Lower lobe of right lung (tissue), 2 donors: ENCODE results near the gene DIS3L2. TPM values are rescaled to one million over a fixed set of nuclear protein-coding genes. Genes with fewer than 3 reads are reported as not detected.
A peak's percentile ranks its signal among the peaks of the same experiment; 100 is the strongest.

Experiments
- ATAC-seq, 2 donors: fragments of 200-7000 bp; cut with Tn5 transposase; one replicate each; pipeline ENCODE4 v1.9.1; 2020 to 2022; ENCODE audit warnings: mild to moderate bottlenecking in 2 of 2, moderate library complexity in 2 of 2
- DNase-seq: peaks from one replicate; pipeline ENCODE4 v3.0.0-alpha.2; 2020
- H3K27ac ChIP-seq: fragments of 200-600 bp; one replicate; pipeline ENCODE4 v1.8.0; 2022
- H3K27me3 ChIP-seq: fragments of 200-600 bp; one replicate; pipeline ENCODE4 v1.8.0; 2022; ENCODE audit warnings: low read depth
- H3K36me3 ChIP-seq: fragments of 200-600 bp; one replicate; pipeline ENCODE4 v1.8.0; 2022; ENCODE audit warnings: mild to moderate bottlenecking
- H3K4me1 ChIP-seq: fragments of 200-600 bp; one replicate; pipeline ENCODE4 v1.8.0; 2022
- H3K4me3 ChIP-seq: fragments of 200-600 bp; one replicate; pipeline ENCODE4 v1.8.0; 2022; ENCODE audit warnings: mild to moderate bottlenecking
- H3K9me3 ChIP-seq: fragments of 200-600 bp; one replicate; pipeline ENCODE4 v1.8.0; 2022
- intact Hi-C: fragments of 100-400 bp; cut with DNase I; formaldehyde crosslinking; loops from one replicate; pipeline ENCODE4 v1.11.0; 2022
- total RNA-seq: library from RNA; stranded (reverse); fragmentation: NEBNext Ultra II Directional; extraction: Animal tissue kit (Norgen Biotek cat#: 25700); gene quantifications from one replicate; pipeline ENCODE4 v1.2.1, GENCODE V29; 2021
- TF ChIP-seq, protein P1 (sequence below): fragments of 200-600 bp; IDR thresholded peaks from one replicate; pipeline ENCODE4 v1.8.0; 2022; ENCODE audit warnings: antibody characterized with exemption, mild to moderate bottlenecking
- donor health status: DM: no; HTN: yes; CAD: no; lungs with severe emphysema.

Gene DIS3L2
- total RNA-seq, 1 donor from 2014 or later = 34.4 TPM

GRCh38 chr2:232236200-232236599, 274.7 kb downstream of the DIS3L2 start:
- Histone ChIP-seq H3K27ac (no peak overlapping the region), H3K36me3 (peaks cover 18% of the 10 kb centered on the region), H3K4me3 (no peak overlapping the region), H3K27me3 (no peaks in the 10 kb centered on the region), H3K4me1 (peaks cover 7% of the 10 kb centered on the region), H3K9me3 (no peaks in the 10 kb centered on the region)
- intact Hi-C loops = no loop called here
- TF ChIP-seq, protein P1, sequence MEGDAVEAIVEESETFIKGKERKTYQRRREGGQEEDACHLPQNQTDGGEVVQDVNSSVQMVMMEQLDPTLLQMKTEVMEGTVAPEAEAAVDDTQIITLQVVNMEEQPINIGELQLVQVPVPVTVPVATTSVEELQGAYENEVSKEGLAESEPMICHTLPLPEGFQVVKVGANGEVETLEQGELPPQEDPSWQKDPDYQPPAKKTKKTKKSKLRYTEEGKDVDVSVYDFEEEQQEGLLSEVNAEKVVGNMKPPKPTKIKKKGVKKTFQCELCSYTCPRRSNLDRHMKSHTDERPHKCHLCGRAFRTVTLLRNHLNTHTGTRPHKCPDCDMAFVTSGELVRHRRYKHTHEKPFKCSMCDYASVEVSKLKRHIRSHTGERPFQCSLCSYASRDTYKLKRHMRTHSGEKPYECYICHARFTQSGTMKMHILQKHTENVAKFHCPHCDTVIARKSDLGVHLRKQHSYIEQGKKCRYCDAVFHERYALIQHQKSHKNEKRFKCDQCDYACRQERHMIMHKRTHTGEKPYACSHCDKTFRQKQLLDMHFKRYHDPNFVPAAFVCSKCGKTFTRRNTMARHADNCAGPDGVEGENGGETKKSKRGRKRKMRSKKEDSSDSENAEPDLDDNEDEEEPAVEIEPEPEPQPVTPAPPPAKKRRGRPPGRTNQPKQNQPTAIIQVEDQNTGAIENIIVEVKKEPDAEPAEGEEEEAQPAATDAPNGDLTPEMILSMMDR = no peak
- ATAC-seq (no peak), DNase-seq (no peak)

DNA sequence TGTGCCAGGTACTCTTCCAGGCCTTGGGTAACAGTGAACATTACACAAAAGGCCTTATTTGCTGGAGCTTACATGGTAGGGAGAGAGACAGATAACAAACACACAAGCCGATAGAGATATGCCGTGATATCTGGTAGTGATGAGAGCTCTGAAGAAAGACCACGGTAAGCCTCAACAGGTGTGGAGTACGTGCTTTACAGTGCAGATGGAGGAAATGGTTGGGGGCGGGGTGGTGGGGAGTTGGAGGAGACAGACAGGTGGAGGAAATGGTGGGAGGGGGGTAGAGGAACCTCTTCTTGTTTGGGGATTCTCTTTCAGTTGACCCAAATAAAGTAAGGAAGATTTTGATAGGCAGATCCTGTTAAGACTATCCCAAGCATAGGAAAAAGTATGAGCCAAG, 276.0 kb downstream of the DIS3L2 start:
- Histone ChIP-seq H3K27ac (no peak overlapping the region), H3K4me3 (no peak overlapping the region), H3K9me3 (no peaks in the 10 kb centered on the region), H3K4me1 (peaks cover 7% of the 10 kb centered on the region), H3K27me3 (no peaks in the 10 kb centered on the region), H3K36me3 (peaks cover 18% of the 10 kb centered on the region)
- intact Hi-C loops = no loop called here
- ATAC-seq = peak in 1 of 2 donors; percentile 28
- no peak for DNase-seq
- TF ChIP-seq, protein P1 = no peak

GRCh38 chr2:232238108-232238507, 276.6 kb downstream of the DIS3L2 start:
- Histone ChIP-seq H3K36me3 (peaks cover 18% of the 10 kb centered on the region), H3K27me3 (no peaks in the 10 kb centered on the region), H3K27ac (no peak overlapping the region), H3K4me1 (peaks cover 7% of the 10 kb centered on the region), H3K4me3 (no peak overlapping the region), H3K9me3 (no peaks in the 10 kb centered on the region)
- TF ChIP-seq, protein P1 = no peak
- DNase-seq (no peak), ATAC-seq (no peak)
- intact Hi-C loops = no loop called here

DNA sequence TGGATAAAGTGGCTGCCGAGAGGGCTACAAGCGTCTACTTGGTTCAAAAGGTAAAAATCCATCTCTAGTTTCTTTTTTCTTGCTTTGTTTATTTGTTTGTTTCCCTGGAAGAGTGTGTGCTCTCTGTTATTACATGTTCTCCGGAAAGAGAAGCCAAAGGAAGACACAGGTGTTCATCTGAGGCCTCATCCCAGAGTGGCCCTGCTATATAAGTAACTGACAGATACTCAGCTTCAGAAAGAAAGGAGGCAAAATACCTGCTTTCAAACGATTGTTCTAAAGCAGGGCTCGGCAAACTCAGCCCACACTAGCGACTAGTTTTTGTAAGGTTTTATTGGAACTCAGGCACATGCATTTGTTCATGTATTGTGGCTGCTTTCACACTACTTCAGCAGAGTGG, 277.1 kb downstream of the DIS3L2 start:
- H3K27me3 ChIP-seq = no peaks in the 10 kb centered on the region
- no peak for DNase-seq
- TF ChIP-seq, protein P1 = no peak
- H3K27ac ChIP-seq = no peak overlapping the region
- peaks cover 18% of the 10 kb centered on the region for H3K36me3 ChIP-seq
- H3K9me3 ChIP-seq = no peaks in the 10 kb centered on the region
- no peak overlapping the region for H3K4me3 ChIP-seq
- intact Hi-C loops = no loop called here
- no peak for ATAC-seq
- H3K4me1 ChIP-seq = peaks cover 7% of the 10 kb centered on the region

DNA sequence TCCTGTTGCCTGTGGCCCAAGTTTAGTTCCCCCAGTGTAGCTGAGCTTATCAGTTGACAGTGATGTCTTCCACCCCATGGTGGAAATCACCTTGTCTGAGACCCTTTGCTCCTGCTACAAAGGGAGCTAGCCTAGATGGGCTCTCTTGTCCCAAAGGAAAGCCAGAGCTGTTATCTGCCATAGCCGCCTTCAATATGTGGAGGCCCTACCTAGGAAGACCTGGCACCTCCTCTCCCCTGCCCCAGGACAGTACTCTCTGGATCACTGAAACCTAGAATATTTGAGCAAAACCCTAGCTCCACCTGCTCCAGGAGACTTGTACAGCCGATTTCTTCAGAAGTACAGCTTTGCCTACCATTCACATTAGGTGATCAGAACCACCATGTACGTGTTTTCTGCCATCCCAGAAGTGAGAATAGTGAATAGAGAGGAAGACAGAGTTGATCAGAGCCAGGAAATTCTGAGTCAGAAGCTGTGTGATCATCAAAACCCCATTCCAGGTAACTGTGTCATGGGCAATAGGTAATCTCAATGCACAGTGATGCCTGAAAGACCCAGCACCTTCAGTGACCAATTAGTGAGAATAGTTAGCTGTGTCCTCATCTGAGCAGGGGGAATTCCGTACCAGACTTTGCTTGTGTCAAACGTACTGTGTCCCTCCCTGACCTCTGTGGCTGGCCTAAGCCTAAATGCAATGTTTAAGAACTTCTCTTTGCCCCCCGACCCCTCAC, 278.6 kb downstream of the DIS3L2 start:
- ATAC-seq (no peak), DNase-seq (no peak)
- H3K27ac ChIP-seq = no peak overlapping the region
- H3K27me3 ChIP-seq = no peaks in the 10 kb centered on the region
- no peaks in the 10 kb centered on the region for H3K9me3 ChIP-seq
- peaks cover 18% of the 10 kb centered on the region for H3K36me3 ChIP-seq
- intact Hi-C loops = no loop called here
- H3K4me3 ChIP-seq = no peak overlapping the region
- peaks cover 4% of the 10 kb centered on the region for H3K4me1 ChIP-seq
- TF ChIP-seq, protein P1 = no peak
